K562 treated with DMSO at 1 percent for 24 hours (cell line): ENCODE measurements around the gene CD180. TPM values are rescaled to one million over a fixed set of nuclear protein-coding genes. Genes with fewer than 3 reads are reported as not detected.

Experiments used
- total RNA-seq: library from RNA; unstranded; fragments of 300-600 nt; gene quantifications from 2 replicates; pipeline ENCODE4 v1.2.3, GENCODE V29; 2022; ENCODE audit warnings: low read depth; ENCODE audit not compliant: insufficient read depth

The CD180 gene
- not detected in 2 replicates for total RNA-seq

DNA sequence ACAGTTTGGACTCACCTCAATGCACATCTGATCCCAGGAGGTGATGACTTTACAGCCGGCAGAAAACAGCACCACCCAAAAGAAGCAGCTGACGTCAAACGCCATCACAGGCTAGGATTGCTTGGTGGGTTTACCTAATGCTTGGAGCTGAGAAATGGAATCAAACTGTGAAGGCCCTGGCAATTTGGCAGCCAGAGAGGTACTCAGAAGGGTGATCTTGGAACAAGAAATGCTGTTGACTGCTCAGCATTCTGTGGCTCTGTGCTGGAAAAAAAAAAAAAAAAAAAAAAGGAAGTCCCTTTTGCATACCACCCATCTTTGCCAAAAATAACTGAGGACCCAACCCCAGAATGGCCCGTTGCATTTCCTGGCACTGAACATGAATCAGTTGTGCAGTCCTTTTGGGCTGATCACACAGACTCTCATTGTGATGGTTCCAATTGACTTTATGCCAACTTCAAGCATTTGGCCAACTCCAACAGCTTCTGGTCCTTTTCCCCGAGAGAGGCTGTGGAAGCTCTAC lies at the start of gene CD180:
TSS of gene CD180 (minus strand) at position 263 of the 523 bp plus-strand sequence. CDS start at position 105, 158 bp downstream.

